ENCODE results near the gene RGS6.

Gene RGS6

DNA sequence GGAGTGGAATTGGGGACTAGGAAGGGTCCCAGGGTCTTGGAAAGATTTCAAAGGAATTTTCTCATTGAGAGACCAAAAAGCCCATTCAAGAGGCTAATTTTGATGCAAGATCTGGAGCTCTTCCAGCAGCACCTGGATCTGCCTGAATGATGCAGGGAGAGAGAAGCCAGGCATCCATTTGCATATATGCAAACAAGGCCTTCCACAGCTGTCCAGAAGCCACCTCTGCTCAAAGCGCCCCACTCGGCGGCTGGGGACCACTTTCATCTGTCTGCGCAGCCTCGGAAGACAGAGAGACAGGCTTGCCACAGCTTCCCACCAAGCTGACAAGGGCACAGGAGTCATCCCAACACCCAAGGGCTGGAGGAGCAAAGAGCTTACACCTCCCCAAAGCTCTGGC lies 666.1 kb downstream of the RGS6 start:
- DNase-seq = no peak

GRCh38 chr14:72599579-72600470 lies 667.6 kb downstream of the RGS6 start:
- no peak for DNase-seq

GRCh38 chr14:72600551-72601330 lies 668.5 kb downstream of the RGS6 start:
- no peak for DNase-seq

GRCh38 chr14:72603639-72604038 lies 671.4 kb downstream of the RGS6 start:
- DNase-seq = no peak

- no peak for DNase-seq
These were observed 671.9 kb downstream of the RGS6 start for GRCh38 chr14:72604133-72604532.

DNA sequence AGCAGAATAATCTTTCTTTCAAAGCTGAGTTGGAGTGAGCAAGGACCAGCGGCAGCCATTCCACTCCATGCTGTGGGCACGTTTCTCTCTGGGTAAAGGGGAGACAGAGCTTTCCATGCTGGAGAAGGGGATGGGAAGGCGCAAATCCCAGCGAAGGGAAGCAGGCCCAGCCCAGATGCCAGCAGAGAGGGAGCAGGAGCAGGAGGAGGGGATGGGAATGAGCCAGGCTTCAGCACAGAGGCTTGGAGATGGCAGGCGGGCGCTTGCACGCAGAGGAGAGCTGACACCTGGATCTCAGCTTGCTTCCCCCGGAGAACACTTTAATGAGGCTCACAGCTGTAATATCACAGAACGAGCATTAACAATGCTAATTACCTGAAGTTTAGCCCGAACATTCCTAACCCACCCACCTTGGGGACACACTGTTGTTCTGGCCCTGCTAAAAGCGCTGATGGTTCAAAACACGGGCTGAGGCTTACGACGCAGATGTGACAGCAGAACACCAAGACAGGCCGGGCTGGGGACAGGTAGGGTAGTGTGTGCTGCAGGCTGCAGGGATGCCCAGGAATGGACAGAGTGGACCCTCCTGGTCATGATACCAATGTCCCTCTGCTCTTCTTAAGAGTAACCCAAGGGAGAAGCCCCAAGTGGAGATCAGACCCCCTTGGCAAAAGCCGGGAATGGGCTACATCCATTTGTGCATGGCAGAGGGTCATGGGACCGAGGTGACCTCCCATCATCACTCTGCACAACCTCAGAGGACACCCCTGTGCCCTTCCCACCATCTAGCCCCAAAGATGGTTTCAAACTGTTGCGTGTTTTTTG lies 673.1 kb downstream of the RGS6 start:
- DNase-seq = no peak

GRCh38 chr14:72605921-72606220 lies 673.6 kb downstream of the RGS6 start:
- no peak for DNase-seq

GRCh38 chr14:72606879-72607278 lies 674.6 kb downstream of the RGS6 start:
- DNase-seq = no peak

- DNase-seq = no peak
These were observed 675.3 kb downstream of the RGS6 start for GRCh38 chr14:72607386-72608130.

- no peak for DNase-seq
These were observed 676.4 kb downstream of the RGS6 start for GRCh38 chr14:72608391-72609204.

- DNase-seq = no peak
These were observed 677.1 kb downstream of the RGS6 start for GRCh38 chr14:72609205-72609916.

- no peak for DNase-seq
These were observed 678.0 kb downstream of the RGS6 start for GRCh38 chr14:72610096-72610830.

GRCh38 chr14:72610831-72611200 lies 678.6 kb downstream of the RGS6 start:
- DNase-seq = no peak

- no peak for DNase-seq
These were observed 679.3 kb downstream of the RGS6 start for GRCh38 chr14:72611506-72611905.

GRCh38 chr14:72612041-72612440 lies 679.8 kb downstream of the RGS6 start:
- no peak for DNase-seq

GRCh38 chr14:72613231-72613974 lies 681.2 kb downstream of the RGS6 start:
- DNase-seq = no peak

- no peak for DNase-seq
These were observed 681.7 kb downstream of the RGS6 start for GRCh38 chr14:72613975-72614319.

GRCh38 chr14:72614365-72614764 lies 682.1 kb downstream of the RGS6 start:
- DNase-seq = no peak

- no peak for DNase-seq
These were observed 682.7 kb downstream of the RGS6 start for GRCh38 chr14:72614891-72615415.

All from NCI-H2227 treated with DMSO at 0.1 percent for 48 hours (cell line).